A549 (cell line): ENCODE results near the gene TBX18. TPM values are rescaled to one million over a fixed set of nuclear protein-coding genes. Genes with fewer than 3 reads are reported as not detected.

Source experiments
- ATAC-seq, 2 experiments: fragments of 200-7000 bp in 1 of 2; fragments of >200 bp in 1 of 2; cut with Nextera tagmentation in 1 of 2; cut with Tn5 transposase in 1 of 2; 3 replicates each; pipeline versions ENCODE4 v1.8.0 to v1.9.1; 2018 to 2020; ENCODE audit warnings: mild to moderate bottlenecking in 1 of 2, moderate library complexity in 1 of 2
- CTCF ChIA-PET: fragments of 300-600 bp; sonication (Branson Sonifier 250); formaldehyde crosslinking; extraction: SDS; loops from one replicate; lab custom pipeline; 2021; ENCODE audit warnings: antibody characterized with exemption, inconsistent platforms; lab: Yijun Ruan, JAX
- POLR2A ChIA-PET: fragments of 350-600 bp; formaldehyde crosslinking; extraction: SDS; loops from one replicate; lab custom pipeline; 2021; ENCODE audit warnings: antibody characterized with exemption, inconsistent platforms; lab: Yijun Ruan, JAX
- DNase-seq, 2 experiments: peaks; one replicate each; pipeline versions ENCODE4 v3.0.0 to v3.0.0-alpha.2; 2011 to 2016; ENCODE audit warnings: low read depth in 1 of 2, low spot score in 1 of 2
- FAIRE-seq: peaks from 2 replicates; lab custom pipeline; 2011; peaks lifted over from hg19 to GRCh38; lab: Jason Lieb, UNC
- H3K27ac ChIP-seq, 2 experiments: fragments of >200 bp; sonication (Bioruptor Twin); formaldehyde crosslinking; 3 replicates each; pipeline ENCODE4 v1.5.1; 2016 to 2017
- H3K4me1 ChIP-seq: fragments of >200 bp; sonication (Bioruptor Twin); formaldehyde crosslinking; 3 replicates; pipeline ENCODE4 v1.6.1; 2016
- H3K4me2 ChIP-seq: fragments of >200 bp; sonication (Bioruptor Twin); formaldehyde crosslinking; 3 replicates; pipeline ENCODE4 v1.6.1; 2016
- H3K4me3 ChIP-seq: fragments of >200 bp; sonication (Bioruptor Twin); formaldehyde crosslinking; 3 replicates; pipeline ENCODE4 v1.5.1; 2016
- H3K9me3 ChIP-seq: fragments of >200 bp; sonication (Bioruptor Twin); formaldehyde crosslinking; 3 replicates; pipeline ENCODE4 v1.6.1; 2016
- CBX2 ChIP-seq: fragments of 200-600 bp; sonication (generic); IDR thresholded peaks from 2 replicates; pipeline ENCODE4 v1.6.1; 2016; ENCODE audit warnings: low read depth, mild to moderate bottlenecking, borderline replicate concordance
- EHMT2 ChIP-seq: fragments of 200-600 bp; sonication (generic); IDR thresholded peaks from 2 replicates; pipeline ENCODE4 v1.6.1; 2016; ENCODE audit warnings: antibody characterized with exemption, low read depth, mild to moderate bottlenecking, moderate library complexity
- FOXS1 ChIP-seq: fragments of 250-450 bp; sonication (Bioruptor Pico); IDR thresholded peaks from 2 replicates; pipeline ENCODE4 v1.5.0; 2020; ENCODE audit warnings: mild to moderate bottlenecking, moderate library complexity
- HDAC2 ChIP-seq: fragments of 200-600 bp; sonication (generic); IDR thresholded peaks from 2 replicates; pipeline ENCODE4 v1.6.1; 2016
- HEYL ChIP-seq: fragments of 250-450 bp; sonication (Bioruptor Pico); IDR thresholded peaks from 2 replicates; pipeline ENCODE4 v1.8.0; 2021; ENCODE audit warnings: mild to moderate bottlenecking, moderate library complexity
- HOXB5 ChIP-seq: fragments of 250-450 bp; sonication (Bioruptor Pico); IDR thresholded peaks from 2 replicates; pipeline ENCODE4 v1.5.0; 2020; ENCODE audit warnings: mild to moderate bottlenecking, moderate library complexity
- KDM1A ChIP-seq: fragments of 200-600 bp; sonication (generic); IDR thresholded peaks from 2 replicates; pipeline ENCODE4 v1.6.1; 2016; ENCODE audit warnings: low read depth, mild to moderate bottlenecking
- MAZ ChIP-seq: fragments of 150-350 bp; IDR thresholded peaks from 2 replicates; pipeline ENCODE4 v1.6.1; 2014; ENCODE audit warnings: antibody characterized with exemption, low read depth, low read length, borderline replicate concordance
- NFE2L2 ChIP-seq: fragments of 150-350 bp; conservative IDR thresholded peaks from 2 replicates; pipeline ENCODE4 v1.6.1; 2014; ENCODE audit warnings: low read length
- NR3C1 ChIP-seq: fragments of >200 bp; sonication (Bioruptor Twin); formaldehyde crosslinking; IDR thresholded peaks from 3 replicates; pipeline ENCODE4 v1.6.1; 2017
- POLR2AphosphoS2 ChIP-seq: conservative IDR thresholded peaks from 2 replicates; pipeline ENCODE4 v1.6.1; 2012; ENCODE audit warnings: low read length, improper control_type of control experiment, inconsistent platforms
- RAD21 ChIP-seq, 2 experiments: fragments of >200 bp in 1 of 2; sonication (Bioruptor Twin) in 1 of 2; formaldehyde crosslinking in 1 of 2; IDR thresholded peaks in 1 of 2; conservative IDR thresholded peaks in 1 of 2; 2 replicates in 1 of 2; 3 replicates in 1 of 2; pipeline ENCODE4 v1.6.1; 2012 to 2018; ENCODE audit warnings: inconsistent platforms in 1 of 2
- RNF2 ChIP-seq: fragments of 200-600 bp; sonication (generic); IDR thresholded peaks from 2 replicates; pipeline ENCODE4 v1.6.1; 2016; ENCODE audit warnings: low read depth, mild to moderate bottlenecking, antibody characterized with exemption, moderate library complexity, borderline replicate concordance
- SMC3 ChIP-seq: fragments of >200 bp; sonication (Bioruptor Twin); formaldehyde crosslinking; IDR thresholded peaks from 3 replicates; pipeline ENCODE4 v1.6.1; 2018; ENCODE audit warnings: inconsistent platforms
- ZNF302 ChIP-seq: fragments of 250-450 bp; sonication (Bioruptor Pico); IDR thresholded peaks from 2 replicates; pipeline ENCODE4 v1.9.0; 2021; ENCODE audit warnings: inconsistent platforms, mild to moderate bottlenecking, moderate library complexity
- ZSCAN20 ChIP-seq: fragments of 250-450 bp; sonication (Bioruptor Pico); IDR thresholded peaks from 2 replicates; pipeline ENCODE4 v1.8.0; 2022; ENCODE audit warnings: mild to moderate bottlenecking, moderate library complexity
- WGBS: methylation state at CpG from one replicate; pipeline ENCODE4 v1.1.6; 2017; ENCODE audit errors: missing lambda C conversion rate; 5-methylcytosine and 5-hydroxymethylcytosine counted together
- polyA plus RNA-seq, 4 experiments: library from polyadenylated mRNA; depleted of rRNA in 3 of 4; stranded (reverse); fragments of >200 nt; fragmentation: RNase III in 1 of 4; extraction: RNeasy Plus Mini Kit Qiagen cat#74134 plus additional on column Dnase treatment in 1 of 4; gene quantifications; 2 replicates in 3 of 4; 3 replicates in 1 of 4; pipeline ENCODE4 v1.2.3, GENCODE V29; 2011 to 2017
- TF ChIP-seq, protein P1 (sequence below): IDR thresholded peaks from 2 replicates; pipeline ENCODE4 v1.6.1; 2012; ENCODE audit warnings: low read depth, borderline replicate concordance
- TF ChIP-seq, protein P2 (sequence below): fragments of >200 bp; sonication (Bioruptor Twin); formaldehyde crosslinking; IDR thresholded peaks from 3 replicates; pipeline ENCODE4 v1.6.1; 2016
- TF ChIP-seq, protein P3 (sequence below): fragments of 150-350 bp; IDR thresholded peaks from 2 replicates; pipeline ENCODE4 v1.6.1; 2014; ENCODE audit warnings: low read depth, mild to moderate bottlenecking, low read length
- TF ChIP-seq, protein P4 (sequence below): fragments of >200 bp; sonication (Bioruptor Twin); formaldehyde crosslinking; IDR thresholded peaks from 2 replicates; pipeline ENCODE4 v1.6.1; 2016
- TF ChIP-seq, protein P5 (sequence below): fragments of >200 bp; sonication (Bioruptor Twin); formaldehyde crosslinking; IDR thresholded peaks from 3 replicates; pipeline ENCODE4 v1.5.1; 2016
- TF ChIP-seq, protein P6 (sequence below): fragments of 250-450 bp; sonication (Bioruptor Pico); IDR thresholded peaks from 2 replicates; pipeline ENCODE4 v1.5.0; 2020; ENCODE audit warnings: low read depth, mild to moderate bottlenecking, moderate library complexity

Gene TBX18
- polyA plus RNA-seq, 2 of the 4 experiments (the other 2 are of a cell fraction), result 20.8 to 67.4 TPM

DNA sequence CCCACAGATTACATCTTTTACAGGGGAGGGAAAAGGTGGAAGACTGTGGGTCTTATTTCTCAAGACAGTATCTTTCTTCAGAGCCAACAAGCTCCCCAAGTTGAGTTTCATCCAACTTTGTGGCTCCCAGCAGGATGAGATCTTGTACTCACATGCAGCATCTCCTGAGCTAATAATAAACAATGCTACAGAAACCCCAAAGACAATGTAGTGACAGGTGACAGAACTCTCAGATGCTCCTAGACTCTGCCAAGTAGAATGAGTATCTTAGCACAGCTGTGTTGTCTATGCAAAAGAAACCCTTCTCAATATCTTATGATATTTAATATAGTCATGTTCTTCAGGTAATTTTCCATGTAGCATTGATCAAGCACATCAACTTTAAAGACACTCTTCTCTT lies 90.0 kb downstream of the TBX18 start:
- TF ChIP-seq NR3C1 (no peak), EHMT2 (no peak), RAD21 (conservative IDR thresholded peaks at IDR 0.05 in 1 of 2, IDR thresholded peaks at IDR 0.05 in 1 of 2) (no peak), HDAC2 (no peak), FOXS1 (CRISPR knock-in tag) (no peak), MAZ (no peak), HEYL (CRISPR knock-in tag) (no peak), POLR2AphosphoS2 (no peak), SMC3 (no peak), KDM1A (no peak), ZNF302 (no peak), CBX2 (no peak), NFE2L2 (no peak)
- TF ChIP-seq, protein P1, sequence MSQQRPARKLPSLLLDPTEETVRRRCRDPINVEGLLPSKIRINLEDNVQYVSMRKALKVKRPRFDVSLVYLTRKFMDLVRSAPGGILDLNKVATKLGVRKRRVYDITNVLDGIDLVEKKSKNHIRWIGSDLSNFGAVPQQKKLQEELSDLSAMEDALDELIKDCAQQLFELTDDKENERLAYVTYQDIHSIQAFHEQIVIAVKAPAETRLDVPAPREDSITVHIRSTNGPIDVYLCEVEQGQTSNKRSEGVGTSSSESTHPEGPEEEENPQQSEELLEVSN, result no peak
- TF ChIP-seq, protein P2, sequence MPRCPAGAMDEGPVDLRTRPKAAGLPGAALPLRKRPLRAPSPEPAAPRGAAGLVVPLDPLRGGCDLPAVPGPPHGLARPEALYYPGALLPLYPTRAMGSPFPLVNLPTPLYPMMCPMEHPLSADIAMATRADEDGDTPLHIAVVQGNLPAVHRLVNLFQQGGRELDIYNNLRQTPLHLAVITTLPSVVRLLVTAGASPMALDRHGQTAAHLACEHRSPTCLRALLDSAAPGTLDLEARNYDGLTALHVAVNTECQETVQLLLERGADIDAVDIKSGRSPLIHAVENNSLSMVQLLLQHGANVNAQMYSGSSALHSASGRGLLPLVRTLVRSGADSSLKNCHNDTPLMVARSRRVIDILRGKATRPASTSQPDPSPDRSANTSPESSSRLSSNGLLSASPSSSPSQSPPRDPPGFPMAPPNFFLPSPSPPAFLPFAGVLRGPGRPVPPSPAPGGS, result no peak
- TF ChIP-seq, protein P3, sequence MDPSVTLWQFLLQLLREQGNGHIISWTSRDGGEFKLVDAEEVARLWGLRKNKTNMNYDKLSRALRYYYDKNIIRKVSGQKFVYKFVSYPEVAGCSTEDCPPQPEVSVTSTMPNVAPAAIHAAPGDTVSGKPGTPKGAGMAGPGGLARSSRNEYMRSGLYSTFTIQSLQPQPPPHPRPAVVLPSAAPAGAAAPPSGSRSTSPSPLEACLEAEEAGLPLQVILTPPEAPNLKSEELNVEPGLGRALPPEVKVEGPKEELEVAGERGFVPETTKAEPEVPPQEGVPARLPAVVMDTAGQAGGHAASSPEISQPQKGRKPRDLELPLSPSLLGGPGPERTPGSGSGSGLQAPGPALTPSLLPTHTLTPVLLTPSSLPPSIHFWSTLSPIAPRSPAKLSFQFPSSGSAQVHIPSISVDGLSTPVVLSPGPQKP, result no peak
- TF ChIP-seq, protein P4, sequence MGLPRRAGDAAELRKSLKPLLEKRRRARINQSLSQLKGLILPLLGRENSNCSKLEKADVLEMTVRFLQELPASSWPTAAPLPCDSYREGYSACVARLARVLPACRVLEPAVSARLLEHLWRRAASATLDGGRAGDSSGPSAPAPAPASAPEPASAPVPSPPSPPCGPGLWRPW, result no peak
- TF ChIP-seq, protein P5, sequence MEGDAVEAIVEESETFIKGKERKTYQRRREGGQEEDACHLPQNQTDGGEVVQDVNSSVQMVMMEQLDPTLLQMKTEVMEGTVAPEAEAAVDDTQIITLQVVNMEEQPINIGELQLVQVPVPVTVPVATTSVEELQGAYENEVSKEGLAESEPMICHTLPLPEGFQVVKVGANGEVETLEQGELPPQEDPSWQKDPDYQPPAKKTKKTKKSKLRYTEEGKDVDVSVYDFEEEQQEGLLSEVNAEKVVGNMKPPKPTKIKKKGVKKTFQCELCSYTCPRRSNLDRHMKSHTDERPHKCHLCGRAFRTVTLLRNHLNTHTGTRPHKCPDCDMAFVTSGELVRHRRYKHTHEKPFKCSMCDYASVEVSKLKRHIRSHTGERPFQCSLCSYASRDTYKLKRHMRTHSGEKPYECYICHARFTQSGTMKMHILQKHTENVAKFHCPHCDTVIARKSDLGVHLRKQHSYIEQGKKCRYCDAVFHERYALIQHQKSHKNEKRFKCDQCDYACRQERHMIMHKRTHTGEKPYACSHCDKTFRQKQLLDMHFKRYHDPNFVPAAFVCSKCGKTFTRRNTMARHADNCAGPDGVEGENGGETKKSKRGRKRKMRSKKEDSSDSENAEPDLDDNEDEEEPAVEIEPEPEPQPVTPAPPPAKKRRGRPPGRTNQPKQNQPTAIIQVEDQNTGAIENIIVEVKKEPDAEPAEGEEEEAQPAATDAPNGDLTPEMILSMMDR, result no peak
- TF ChIP-seq, all 56 proteins: peak for 0
- ChIA-PET POLR2A (no interaction called here), CTCF (no interaction called here)
- DNase-seq (no peak), ATAC-seq (no peak), FAIRE-seq (no peak)
- Histone ChIP-seq H3K27ac (no peak overlapping the region), H3K4me1 (no peaks in the 10 kb centered on the region), H3K9me3 (no peaks in the 10 kb centered on the region), H3K4me2 (no peak overlapping the region), H3K4me3 (no peak overlapping the region)

DNA sequence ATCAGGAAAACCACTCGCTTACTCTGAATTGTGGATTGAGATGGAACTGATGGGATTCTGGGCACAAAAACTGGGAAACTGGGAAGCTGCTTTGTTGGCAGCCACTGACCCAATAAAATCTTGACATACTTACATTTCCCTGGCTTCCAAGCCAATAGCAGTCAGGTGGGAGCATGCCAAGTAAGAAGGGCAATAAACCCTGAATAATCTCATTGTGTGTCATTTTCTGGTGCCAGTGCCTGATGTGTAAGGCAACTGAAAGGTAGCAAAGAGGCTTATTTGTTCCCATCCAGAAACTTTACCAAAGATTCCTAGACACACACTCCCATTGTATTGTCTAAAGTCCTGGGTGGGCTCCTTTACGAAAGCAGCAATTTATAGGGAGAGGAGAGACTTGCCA lies 93.2 kb downstream of the TBX18 start:
- CTCF ChIA-PET, result no interaction called here
- no peak overlapping the region for H3K4me3 ChIP-seq
- FAIRE-seq (no peak), DNase-seq (no peak), ATAC-seq (no peak)
- H3K27ac ChIP-seq, result no peak overlapping the region
- H3K4me1 ChIP-seq, result no peaks in the 10 kb centered on the region
- TF ChIP-seq POLR2AphosphoS2 (no peak), RNF2 (no peak), ZNF302 (no peak), HOXB5 (CRISPR knock-in tag) (no peak), FOXS1 (CRISPR knock-in tag) (no peak), ZSCAN20 (CRISPR knock-in tag) (no peak)
- TF ChIP-seq, protein P6, sequence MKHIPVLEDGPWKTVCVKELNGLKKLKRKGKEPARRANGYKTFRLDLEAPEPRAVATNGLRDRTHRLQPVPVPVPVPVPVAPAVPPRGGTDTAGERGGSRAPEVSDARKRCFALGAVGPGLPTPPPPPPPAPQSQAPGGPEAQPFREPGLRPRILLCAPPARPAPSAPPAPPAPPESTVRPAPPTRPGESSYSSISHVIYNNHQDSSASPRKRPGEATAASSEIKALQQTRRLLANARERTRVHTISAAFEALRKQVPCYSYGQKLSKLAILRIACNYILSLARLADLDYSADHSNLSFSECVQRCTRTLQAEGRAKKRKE (CRISPR knock-in tag), result no peak
- H3K4me2 ChIP-seq, result no peak overlapping the region
- H3K9me3 ChIP-seq, result no peaks in the 10 kb centered on the region
- POLR2A ChIA-PET, result no interaction called here
- WGBS, result 100% methylated on average over 2 of the region's 2 CpGs
